Embryonic facial prominence (tissue), 1 donor: ENCODE results near the gene DENND10.
"Not testable (repeated sequence)": the region's sequence is repeated elsewhere in the genome, so short reads cannot be mapped to it uniquely, and the experiment has no call there.

Experiments used
- DNase-seq: peaks from one replicate; pipeline ENCODE4 v3.0.0-alpha.2; 2016; ENCODE audit errors: extremely low spot score

The DENND10 gene

DNA sequence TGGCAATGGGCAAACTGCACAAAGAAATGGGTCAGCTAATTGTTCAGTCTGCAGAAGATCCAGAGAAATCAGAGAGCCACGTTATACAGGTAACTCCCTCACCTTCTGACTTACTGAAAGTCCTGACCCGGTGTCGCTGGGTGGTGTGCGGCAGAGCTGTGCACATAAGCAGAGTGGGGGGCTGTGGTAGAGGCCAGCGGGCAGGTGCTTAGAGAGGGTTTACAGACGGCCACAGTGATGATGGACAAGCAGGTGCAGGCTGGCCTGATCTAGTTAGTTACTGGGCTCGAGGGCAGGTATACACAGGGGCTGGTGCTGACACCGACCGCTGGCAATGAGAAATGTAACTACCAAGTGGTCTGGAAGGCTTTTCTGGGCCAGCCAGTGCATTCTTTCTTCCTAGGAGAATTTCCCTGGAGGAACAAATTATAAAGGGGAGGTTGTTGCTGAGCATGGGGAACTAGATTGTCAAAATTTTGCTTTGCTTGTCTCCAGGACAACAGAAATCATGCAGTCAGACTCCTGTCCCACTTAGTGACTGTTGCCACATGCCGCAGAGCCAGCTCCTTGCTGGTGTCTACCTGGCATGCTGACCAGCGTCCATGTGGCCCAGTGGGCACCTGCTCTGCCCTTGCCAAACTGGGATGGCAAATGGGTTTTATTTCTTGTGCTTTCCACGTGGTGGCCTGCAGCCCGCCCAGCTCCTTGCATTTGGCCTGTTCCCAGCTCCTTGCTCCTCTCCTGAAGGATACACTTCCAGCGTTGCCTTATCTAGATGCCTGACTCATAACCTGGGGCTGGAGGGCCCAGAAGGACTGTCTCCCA lies 28.8 kb downstream of the DENND10 start:
- no peak for DNase-seq

DNA sequence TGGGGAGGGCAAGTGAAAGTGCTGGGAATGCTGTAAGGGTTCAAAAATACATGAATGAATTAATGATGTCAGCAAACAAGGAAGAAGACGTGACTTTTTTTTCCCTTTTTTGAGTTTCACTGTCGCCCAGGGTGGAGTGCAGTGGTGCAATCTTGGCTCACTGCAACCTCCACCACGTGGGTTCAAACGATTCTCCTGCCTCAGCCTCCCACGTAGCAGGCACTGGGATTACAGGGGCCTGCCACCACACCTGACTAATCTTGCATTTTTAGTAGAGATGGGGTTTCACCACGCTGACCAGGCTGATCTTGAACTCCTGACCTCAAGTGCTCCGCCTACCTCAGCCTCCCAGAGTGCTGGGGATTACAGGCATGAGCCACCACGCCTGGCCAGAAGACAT lies 30.0 kb downstream of the DENND10 start:
- no peak for DNase-seq

DNA sequence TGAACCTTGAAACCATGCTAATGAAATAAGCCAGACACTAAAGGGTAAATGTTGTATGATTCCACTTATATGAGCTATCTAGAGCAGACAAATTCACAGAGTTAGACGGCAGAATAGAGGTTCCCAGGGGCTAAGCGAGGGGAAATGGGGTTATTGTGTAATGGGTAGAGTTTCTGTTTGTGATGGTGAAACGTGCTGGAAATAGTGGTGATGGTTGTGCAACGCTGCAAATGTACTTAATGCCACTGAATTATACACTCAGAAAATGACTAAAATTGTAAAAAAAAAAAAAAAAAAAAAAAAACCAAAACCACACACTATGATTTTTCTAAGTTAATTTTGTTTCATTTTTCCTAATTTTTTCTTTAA lies 31.6 kb downstream of the DENND10 start:
- DNase-seq = no peak

DNA sequence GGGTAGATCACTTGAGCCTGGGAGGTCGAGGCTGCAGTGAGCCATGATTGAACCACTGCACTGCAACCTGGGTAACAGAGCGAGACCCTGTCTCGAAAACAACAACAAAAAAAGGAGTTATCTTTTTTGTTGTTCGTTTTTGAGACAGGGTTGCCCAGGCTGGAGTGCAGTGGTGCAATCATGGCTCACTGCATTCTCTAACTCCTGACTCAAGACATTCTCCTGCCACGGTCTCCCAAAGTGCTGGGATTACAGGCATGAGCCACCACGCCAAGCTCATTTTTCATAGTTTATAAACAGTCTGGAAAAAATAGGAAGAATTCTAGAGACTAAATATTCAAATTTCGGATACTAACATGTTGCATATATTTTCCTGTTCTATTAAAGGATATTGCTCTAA lies 32.2 kb downstream of the DENND10 start:
- DNase-seq = no peak

DNA sequence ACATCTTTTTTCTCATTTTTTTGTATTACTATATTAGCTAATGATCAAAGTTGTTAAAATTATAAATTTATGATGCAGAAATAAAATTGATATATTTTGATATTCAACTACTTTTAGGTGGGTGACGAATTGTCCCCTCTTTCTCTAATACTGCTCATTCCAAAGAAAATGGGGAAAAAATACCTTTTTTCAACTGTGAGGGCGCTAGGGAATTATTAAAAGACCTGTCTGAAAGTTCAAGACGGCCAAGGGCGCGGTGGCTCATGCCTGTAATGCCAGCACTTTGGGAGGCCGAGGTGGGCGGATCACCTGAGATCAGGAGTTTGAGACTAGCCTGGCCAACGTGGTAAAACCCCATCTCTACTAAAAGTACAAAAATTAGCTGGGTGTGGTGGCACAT lies 34.0 kb downstream of the DENND10 start:
- not testable (repeated sequence) for DNase-seq

DNA sequence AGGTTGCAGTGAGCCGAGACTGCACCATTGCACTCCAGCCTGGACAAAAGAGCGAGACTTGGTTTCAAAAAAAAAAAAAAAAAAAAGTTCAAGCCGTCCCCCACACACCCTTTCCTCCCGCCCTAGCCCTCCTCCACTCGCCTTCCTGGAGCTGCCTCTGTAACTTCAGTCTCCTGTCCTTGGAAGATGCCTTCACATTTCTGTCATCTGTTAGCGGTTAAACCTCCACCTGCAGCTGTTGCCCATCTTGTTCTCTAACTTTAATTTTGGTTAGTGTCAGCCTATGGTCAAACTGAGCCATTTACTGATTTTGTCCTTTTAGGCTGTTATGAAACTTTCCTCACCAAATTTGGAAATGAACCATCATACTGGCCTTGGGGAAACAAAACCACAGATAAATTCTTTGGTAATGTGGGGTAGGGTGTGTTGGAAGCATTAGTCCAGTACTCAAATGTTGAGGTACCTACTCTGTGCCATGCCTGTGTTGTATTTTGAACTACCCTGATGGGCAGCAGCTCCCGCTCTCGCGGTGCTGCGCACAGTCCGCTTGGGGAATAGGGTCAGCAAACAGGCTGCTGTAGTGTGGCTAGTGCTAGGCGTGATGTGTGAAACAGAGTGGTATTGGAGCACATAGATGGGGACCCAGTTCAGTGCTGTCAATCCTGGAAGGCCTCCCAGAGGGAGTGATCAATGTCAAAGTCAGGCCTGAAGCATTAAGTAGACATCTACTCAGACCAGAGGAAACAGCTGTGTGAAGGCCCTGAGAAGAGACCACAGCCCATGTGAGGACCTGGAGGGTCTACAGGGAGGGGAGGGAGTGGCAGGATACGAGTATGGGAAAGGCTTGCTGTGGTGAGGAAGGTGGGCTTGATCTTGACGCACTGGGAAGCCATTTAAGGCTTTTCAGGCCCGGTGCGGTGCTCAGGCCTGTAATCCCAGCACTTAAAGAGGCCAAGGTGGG lies 34.7 kb downstream of the DENND10 start:
- no peak for DNase-seq

DNA sequence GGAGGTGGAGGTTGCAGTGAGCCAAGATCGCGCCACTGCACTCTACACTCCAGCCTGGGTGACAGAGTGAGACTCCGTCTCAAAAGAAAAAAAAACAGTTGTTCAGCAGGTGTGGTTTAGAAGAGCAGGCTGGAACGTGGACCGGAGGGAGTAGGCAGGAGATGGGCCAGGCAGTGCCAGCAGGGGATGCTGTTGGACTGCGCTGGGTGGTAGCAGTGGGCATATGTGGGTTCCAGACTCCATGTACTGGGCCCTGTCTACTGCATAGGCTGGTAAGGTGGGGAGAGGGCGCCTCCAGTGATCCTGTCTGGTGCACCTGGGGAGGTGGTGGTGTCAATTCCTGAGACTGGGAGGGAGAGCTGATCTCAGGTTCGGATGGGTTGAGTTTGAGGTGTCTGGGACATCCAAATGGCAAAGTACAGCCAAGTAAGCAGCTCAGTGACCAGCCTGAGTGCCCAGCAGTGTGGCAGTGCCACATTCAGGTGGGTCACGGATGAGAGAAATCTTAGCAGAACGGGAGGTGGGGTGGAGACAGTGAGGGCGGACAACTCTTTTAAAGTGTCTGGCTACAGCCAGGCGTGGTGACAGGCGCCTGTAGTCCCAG lies 35.7 kb downstream of the DENND10 start:
- DNase-seq = no peak

DNA sequence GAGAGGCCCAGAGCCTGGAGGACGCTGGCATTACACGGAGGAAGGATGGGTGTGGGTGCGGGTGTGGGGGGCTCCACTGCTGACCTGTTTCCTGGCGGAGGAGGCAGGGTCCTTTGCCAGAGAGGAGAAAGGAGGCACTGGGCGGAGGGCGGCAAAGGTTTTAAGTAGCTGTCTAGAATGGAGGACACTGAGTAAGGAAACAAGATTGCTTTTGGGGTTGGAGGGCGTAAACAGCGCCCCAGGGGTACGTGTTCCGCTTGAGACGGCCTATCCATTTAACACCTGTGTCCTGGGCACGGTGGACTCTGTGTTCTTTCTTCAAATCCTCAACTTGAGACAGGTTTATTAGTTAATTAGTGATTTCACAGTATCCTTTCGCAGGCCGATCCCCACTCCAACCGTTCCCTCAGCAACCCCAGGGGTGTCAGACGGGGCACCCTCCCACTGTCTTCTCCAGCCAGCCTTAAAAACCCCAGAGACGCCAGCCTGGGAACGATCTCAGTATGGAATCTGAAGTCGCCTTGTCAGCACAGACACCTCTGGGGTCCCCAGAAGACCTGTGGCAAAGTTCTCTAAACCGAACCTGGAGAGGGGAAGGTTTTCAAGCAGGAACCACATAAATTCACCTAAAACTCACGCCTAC lies 36.8 kb downstream of the DENND10 start:
- no peak for DNase-seq

DNA sequence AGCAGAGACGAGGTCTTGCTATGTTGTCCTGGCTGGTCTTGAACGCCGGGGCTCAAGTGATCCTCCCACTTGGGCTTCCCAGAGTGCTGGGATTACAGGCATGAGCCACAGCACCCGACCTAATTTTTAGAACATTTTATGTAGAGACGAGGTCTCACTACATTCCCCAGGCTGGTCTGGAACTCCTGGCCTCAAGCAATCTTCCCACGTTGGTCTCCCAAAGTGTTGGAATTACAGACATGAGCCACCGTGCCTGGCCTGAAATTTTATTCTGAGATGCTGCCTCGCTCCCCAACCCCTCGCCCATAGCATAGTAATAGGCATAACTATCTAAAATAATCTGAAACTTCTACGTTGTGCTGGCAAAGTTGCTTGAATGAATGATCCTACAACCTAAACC lies 39.7 kb downstream of the DENND10 start:
- DNase-seq = no peak

DNA sequence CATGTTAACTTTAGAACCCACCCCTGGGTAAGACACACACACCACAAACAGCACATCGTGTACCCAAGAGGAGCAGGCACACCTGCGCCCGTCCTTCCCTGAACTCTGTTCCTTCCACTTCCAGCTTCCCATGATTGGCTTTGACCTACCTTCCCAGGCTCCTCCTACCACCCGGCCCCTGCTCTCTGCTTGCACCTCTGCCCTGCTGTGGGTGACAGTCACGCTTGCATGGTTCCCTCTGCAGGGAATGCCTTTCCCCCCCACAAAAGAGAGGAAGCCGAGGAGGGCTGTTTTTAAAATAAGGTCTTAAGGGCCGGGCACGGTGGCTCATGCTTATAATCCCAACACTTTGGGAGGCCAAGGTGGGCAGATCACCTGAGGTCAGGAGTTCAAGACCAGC lies 45.2 kb downstream of the DENND10 start:
- no peak for DNase-seq

DNA sequence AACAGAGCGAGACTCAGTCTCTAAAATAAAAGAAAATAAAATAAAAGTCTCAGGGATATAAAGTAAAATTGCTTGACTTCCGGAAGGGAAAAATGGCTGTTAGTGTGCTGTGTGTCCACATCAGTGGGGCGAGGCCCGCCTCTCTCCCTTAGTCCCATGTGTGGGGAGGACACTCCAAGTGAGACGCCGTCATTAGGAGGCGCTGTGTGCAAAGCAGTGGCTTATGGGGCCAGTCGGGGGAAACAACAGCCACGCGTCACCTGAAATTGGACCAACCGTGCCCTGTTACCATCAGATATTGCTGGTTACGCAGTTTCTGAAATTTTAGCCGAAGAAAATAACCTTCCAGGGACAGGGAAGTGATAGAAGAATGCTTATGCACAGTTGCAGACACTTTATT lies 45.8 kb downstream of the DENND10 start:
- no peak for DNase-seq

DNA sequence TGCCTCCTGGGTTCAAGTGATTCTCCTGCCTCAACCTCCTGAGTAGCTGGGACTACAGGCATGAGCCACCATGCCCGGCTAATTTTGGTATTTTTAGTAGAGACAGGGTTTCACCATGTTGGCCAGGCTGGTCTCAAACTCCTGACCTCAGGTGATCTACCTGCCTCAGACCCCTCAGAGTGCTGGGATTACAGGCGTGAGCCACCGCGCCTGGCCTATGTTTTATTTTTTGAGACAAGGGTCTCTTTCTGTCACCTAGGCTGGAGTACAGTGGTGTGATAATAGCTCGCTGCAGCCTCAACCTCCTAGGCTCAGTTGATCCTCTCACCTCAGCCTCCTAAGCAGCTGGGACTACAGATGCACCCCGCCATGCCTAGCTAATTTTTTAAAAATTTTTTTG lies 47.7 kb downstream of the DENND10 start:
- DNase-seq = not testable (repeated sequence)

DNA sequence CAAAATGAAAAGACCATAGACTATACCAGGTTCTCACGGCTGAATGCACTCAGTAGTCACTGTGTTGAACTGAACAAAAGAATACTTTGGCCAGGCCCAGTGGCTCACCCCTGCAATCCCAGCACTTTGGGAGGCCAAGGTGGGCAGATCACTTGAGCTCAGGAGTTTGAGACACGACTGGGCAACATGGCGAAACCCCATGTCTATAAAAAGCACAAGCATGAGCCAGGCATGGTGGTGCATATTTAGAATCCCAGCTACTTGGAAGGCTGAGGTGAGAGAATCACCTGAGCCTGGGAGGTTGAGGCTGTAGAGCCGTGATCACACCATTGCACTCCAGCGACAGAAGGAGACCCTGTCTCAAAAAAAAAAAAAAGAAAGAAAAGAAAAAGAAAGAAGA lies 49.1 kb downstream of the DENND10 start:
- DNase-seq = no peak

DNA sequence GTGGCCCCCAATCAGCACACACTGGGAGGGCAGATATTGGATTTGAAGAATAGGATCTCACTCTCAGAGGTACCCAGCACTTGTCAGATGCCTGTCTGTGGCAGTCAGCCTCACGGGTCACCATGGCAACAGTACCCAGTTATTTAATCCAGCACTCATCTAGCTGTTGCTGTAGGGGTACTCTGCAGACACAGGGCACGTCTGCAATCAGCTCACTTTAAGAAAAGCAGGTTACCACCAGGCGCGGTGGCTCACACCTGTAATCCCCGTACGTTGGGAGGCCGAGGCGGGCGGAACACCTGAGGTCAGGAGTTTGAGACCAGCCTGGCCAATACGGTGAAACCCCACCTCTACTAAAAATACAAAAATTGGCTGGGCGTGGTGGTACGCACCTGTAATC lies 49.7 kb downstream of the DENND10 start:
- DNase-seq = no peak

DNA sequence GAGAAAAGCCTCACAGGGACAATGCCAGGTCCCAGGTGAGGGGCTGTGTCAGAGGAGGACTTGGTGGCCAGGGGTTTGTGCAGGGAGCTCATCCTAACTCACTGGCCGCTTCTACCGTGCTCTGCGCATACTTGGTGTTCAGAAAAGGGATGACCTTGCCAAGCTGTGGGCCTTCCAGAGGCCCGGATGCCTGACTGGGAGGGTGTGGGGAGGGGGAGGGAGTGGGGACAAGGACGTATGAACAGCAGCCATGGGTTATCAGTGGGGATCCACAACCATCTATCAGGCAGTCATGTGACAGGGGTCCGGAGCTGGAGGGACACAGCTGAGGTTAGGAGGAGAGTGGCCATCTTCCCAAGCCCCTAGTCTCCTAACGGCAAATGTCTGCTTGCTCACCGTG lies 55.4 kb downstream of the DENND10 start:
- DNase-seq = no peak

DNA sequence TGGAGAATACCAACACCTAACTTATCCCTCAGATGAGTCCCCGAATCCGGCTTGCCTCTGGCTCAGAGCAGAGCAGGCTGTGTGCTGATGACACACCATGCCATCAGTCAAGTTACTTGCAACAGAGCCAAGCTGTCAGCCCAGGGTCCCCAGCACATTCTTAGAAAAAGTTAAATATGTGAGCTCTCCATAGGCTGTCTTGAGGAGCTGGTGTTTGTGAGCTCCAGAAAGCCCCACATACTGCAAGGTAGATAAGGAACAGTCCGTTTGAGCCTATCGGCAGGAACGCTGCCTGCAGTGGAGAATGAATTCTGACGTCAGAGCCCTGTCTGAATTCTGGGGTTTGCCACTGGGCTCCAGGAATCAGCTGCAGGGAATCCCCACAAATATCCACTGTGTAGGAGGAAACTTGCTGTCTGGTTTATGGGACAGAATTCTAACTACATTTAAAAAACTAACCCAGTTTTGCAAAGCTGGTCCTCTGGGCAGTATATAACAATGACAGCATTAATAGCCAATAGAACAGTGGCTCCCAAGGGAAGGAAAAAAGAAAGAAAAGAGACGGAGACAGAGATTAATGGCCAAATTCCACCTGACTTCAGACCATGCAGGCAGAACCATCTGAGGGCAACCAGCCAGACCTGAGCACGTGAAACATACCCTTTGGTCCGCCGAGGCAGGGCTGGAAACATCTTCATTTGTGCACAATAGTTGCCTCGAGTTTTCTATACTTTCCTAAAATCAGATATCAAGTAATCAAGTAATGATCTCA lies 58.0 kb downstream of the DENND10 start:
- no peak for DNase-seq

DNA sequence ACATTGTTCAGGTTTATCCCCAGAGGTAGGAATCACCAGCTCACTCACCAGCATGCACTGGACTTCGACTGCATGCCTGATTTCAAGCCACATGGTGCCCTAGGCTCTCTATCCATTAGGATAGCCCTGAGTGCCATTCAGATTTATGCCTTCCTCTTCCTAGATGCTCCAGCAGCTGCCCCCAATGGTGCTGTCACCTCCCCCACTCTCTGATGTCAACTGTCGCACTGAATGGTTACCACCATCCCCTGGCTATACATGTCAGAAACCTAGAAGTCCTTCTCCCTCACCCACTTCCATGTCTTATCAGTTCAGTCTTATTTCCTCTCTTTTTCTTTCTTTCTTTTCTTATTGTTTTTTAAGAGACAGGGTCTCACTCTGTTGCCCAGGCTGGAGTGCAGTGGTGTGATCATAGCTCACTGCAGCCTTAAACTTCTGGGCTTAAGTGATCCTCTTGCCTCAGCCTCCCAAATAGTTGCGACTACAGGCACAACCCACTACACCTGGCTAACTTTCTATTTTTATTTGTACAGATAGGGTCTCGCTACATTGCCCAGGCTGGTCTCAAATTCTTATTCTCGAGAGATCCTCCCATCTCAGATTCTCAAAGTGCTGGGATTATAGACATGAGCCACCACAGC lies 58.7 kb downstream of the DENND10 start:
- no peak for DNase-seq

DNA sequence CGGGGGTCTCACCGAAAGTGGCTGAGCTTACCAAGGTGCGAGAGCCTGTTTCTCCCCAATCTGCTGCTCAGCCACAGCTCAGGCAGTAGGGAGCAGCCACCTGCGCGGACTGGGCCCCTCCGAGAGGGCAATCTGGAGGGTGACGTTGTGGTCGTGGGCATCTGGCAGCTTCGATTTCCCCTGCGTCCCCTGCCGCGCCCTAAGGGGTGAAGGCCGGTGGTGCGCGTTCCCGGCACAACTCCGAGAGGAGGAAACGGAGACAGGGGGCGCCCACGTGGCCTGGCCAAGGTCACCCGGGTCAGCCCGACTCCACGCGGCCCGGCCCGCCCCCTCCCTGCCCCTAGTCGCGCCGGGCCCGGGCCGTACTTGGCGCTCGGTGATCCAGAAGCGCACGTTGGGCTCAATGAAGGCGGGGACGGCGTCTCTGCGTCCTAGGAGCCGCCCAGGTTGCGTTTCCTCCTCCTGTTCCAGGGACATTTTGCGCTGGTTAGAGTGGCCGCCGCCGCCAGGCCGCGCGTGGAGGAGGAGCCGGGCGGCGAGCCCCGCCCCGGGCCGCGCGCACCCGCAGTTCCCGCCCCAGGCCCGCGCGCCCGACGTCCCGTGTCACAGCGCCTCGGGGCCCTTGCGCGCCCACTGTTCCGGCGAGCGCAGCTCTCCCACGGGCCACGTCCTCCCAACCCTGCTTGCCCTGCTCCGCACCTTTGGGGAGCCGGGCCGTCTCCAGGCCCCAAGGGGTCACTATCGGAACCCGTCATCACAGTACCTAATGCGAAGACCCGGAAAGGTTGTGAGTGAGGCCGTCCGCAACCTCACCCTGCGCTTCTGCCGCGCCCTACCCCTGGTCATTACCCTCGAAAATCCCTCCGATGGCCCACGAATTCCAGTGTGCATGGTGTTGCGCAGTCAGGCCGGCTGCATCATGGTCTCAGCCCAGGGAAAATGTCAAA lies 61.5 kb downstream of the DENND10 start, which contains the start of gene SFXN4:
Gene SFXN4 (minus strand): TSS at position 544 of the 947 bp plus-strand sequence. CDS start 67 bp downstream, at position 477.
- peak; percentile 9 for DNase-seq

DNA sequence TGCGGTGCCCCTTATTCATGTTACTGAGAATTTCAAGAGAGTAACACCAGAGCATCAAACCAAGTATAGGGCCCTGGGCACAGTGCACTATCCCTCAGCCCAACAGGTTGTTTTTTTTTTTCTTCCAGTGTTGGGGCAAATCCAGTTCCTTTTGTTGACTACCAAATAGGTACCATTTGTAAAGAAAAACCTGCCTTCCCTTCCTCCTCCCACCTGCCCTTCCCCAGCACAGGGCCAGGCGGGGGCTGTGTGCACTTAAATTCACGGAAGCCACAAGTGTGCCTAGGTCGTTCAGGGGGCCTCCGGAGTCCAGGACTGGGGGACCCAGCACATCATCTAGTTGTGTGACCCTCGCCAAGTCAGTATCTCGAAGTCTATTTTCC lies 62.2 kb downstream of the DENND10 start:
- DNase-seq = no peak
